Activated CD4-positive, CD25-positive, alpha-beta regulatory T cell treated with anti-CD3 and anti-CD28 coated beads, Interleukin-2, amount 50 U/mL, for 16 hours (primary cell): Measurements from ENCODE around the gene RBP3.

Source experiments
- DNase-seq: peaks from one replicate; pipeline ENCODE4 v3.0.0-alpha.2; 2020; ENCODE audit warnings: low read depth, low spot score

The RBP3 gene

GRCh38 chr10:47318706-47319105 is 29.5 kb upstream of the RBP3 start:
- DNase-seq, result no peak

GRCh38 chr10:47319784-47320183 is 28.4 kb upstream of the RBP3 start:
- DNase-seq, result no peak

GRCh38 chr10:47320812-47321211 is 27.4 kb upstream of the RBP3 start:
- no peak for DNase-seq

- DNase-seq, result no peak
Observed at GRCh38 chr10:47321521-47322195, 26.5 kb upstream of the RBP3 start.

GRCh38 chr10:47322300-47323061 is 25.7 kb upstream of the RBP3 start, which contains the start of gene GDF2:
TSS of gene GDF2 (plus strand) at chr10:47322454. CDS start at chr10:47322669, 215 bp downstream.
- DNase-seq, result no peak

- DNase-seq, result no peak
Observed at GRCh38 chr10:47323087-47323486, 25.1 kb upstream of the RBP3 start.

GRCh38 chr10:47323636-47324296 is 24.4 kb upstream of the RBP3 start:
- no peak for DNase-seq

- DNase-seq, result no peak
Observed at GRCh38 chr10:47325303-47326291, 22.6 kb upstream of the RBP3 start.

GRCh38 chr10:47326306-47326926 is 21.7 kb upstream of the RBP3 start:
- DNase-seq, result no peak

GRCh38 chr10:47326927-47327330 is 21.2 kb upstream of the RBP3 start:
- no peak for DNase-seq

GRCh38 chr10:47329855-47330254 is 18.3 kb upstream of the RBP3 start:
- DNase-seq, result no peak

GRCh38 chr10:47330366-47330765 is 17.8 kb upstream of the RBP3 start:
- DNase-seq, result no peak

GRCh38 chr10:47330804-47331203 is 17.4 kb upstream of the RBP3 start:
- DNase-seq, result no peak

- no peak for DNase-seq
Observed at GRCh38 chr10:47331491-47331890, 16.7 kb upstream of the RBP3 start.

- DNase-seq, result no peak
Observed at GRCh38 chr10:47331954-47332353, 16.2 kb upstream of the RBP3 start.

- no peak for DNase-seq
Observed at GRCh38 chr10:47332371-47332770, 15.8 kb upstream of the RBP3 start.

- DNase-seq, result no peak
Observed at GRCh38 chr10:47332946-47333345, 15.2 kb upstream of the RBP3 start.

GRCh38 chr10:47333532-47333931 is 14.6 kb upstream of the RBP3 start:
- DNase-seq, result no peak

- DNase-seq, result no peak
Observed at GRCh38 chr10:47334466-47335295, 13.5 kb upstream of the RBP3 start.

GRCh38 chr10:47335906-47336305 is 12.3 kb upstream of the RBP3 start:
- no peak for DNase-seq
